GM21367 (cell line): Measurements from ENCODE around the gene COPA.
"Not testable (repeated sequence)": the region's sequence is repeated elsewhere in the genome, so short reads cannot be mapped to it uniquely, and the experiment has no call there.

Experiments
- ATAC-seq: cut with Tn5 transposase; IDR thresholded peaks from one replicate; pipeline ENCODE4 v1.9.1; 2021; ENCODE audit not compliant: unreplicated experiment

COPA gene

GRCh38 chr1:160330119-160330518, 12.9 kb downstream of the COPA start:
- ATAC-seq: no peak

GRCh38 chr1:160328184-160328583, 14.9 kb downstream of the COPA start:
- no peak for ATAC-seq

- ATAC-seq: no peak
These were observed 16.6 kb downstream of the COPA start for GRCh38 chr1:160326418-160326817.

- ATAC-seq: no peak
These were observed 17.8 kb downstream of the COPA start for GRCh38 chr1:160325252-160325651.

- ATAC-seq: no peak
These were observed 20.2 kb downstream of the COPA start for GRCh38 chr1:160322831-160323230.

- no peak for ATAC-seq
These were observed 27.7 kb downstream of the COPA start for GRCh38 chr1:160315359-160315758.

- no peak for ATAC-seq
These were observed 33.5 kb downstream of the COPA start for GRCh38 chr1:160309571-160309970.

- ATAC-seq: no peak
These were observed 33.9 kb downstream of the COPA start for GRCh38 chr1:160309185-160309557.

- ATAC-seq: no peak
These were observed 34.4 kb downstream of the COPA start for GRCh38 chr1:160308451-160309184.

GRCh38 chr1:160307118-160307791, 35.8 kb downstream of the COPA start:
- no peak for ATAC-seq

GRCh38 chr1:160300173-160300572, 42.9 kb downstream of the COPA start:
- no peak for ATAC-seq

GRCh38 chr1:160296036-160296435, 47.0 kb downstream of the COPA start:
- ATAC-seq: no peak

GRCh38 chr1:160293020-160293968, 49.8 kb downstream of the COPA start:
- ATAC-seq: no peak

GRCh38 chr1:160291248-160292220, 51.5 kb downstream of the COPA start:
- peak; percentile 73 for ATAC-seq

- ATAC-seq: not testable (repeated sequence)
These were observed 55.3 kb downstream of the COPA start for GRCh38 chr1:160287769-160288168.

GRCh38 chr1:160285506-160285905, 57.5 kb downstream of the COPA start:
- no peak for ATAC-seq

- ATAC-seq: peak; percentile 89
These were observed 58.2 kb downstream of the COPA start, which contains the start of gene PEX19 for GRCh38 chr1:160284782-160285344. PEX19 (minus strand) TSS chr1:160285133; CDS start chr1:160285124, 9 bp downstream.

GRCh38 chr1:160284220-160284781, 58.7 kb downstream of the COPA start:
- ATAC-seq: no peak

GRCh38 chr1:160282807-160283206, 60.2 kb downstream of the COPA start:
- no peak for ATAC-seq

- no peak for ATAC-seq
These were observed 65.1 kb downstream of the COPA start for GRCh38 chr1:160277987-160278386.
